A673 (cell line): Measurements from ENCODE around the gene ZMYM1. TPM values are rescaled to one million over a fixed set of nuclear protein-coding genes. Genes with fewer than 3 reads are reported as not detected.
"Not testable (repeated sequence)": the region's sequence is repeated elsewhere in the genome, so short reads cannot be mapped to it uniquely, and the experiment has no call there.

Source experiments
- BruUV-seq: library from RNA; stranded (reverse); fragments of 400-500 nt; replicated peaks from 2 replicates; lab custom pipeline; 2021; lab: Mats Ljungman, UMichigan
- CTCF ChIA-PET: fragments of 300-600 bp; sonication (Branson Sonifier 250); formaldehyde crosslinking; loops from one replicate; lab custom pipeline; 2022; ENCODE audit warnings: antibody characterized with exemption; lab: Charles Lee
- POLR2A ChIA-PET: fragments of 300-600 bp; sonication (Branson Sonifier 250); formaldehyde crosslinking; loops from one replicate; lab custom pipeline; 2022; ENCODE audit warnings: antibody characterized with exemption; ENCODE audit not compliant: low non-redundant PET; lab: Charles Lee
- DNase-seq: peaks from one replicate; pipeline ENCODE4 v3.0.0-alpha.2; 2015; ENCODE audit warnings: low spot score
- H3K27ac ChIP-seq: fragments of 200-600 bp; sonication (generic); 2 replicates; pipeline ENCODE4 v1.5.1; 2016; ENCODE audit warnings: mixed run types, low read depth, mild to moderate bottlenecking, mixed read lengths, antibody characterized with exemption, low read length; ENCODE audit not compliant: poor library complexity, severe bottlenecking
- H3K27me3 ChIP-seq: fragments of 200-600 bp; sonication (generic); replicated peaks from 2 replicates; pipeline ENCODE4 v1.6.1; 2017; ENCODE audit warnings: mixed run types, low read depth, mild to moderate bottlenecking, mixed read lengths, antibody characterized with exemption, low read length; ENCODE audit not compliant: insufficient read depth, poor library complexity
- H3K36me3 ChIP-seq: fragments of 200-600 bp; sonication (generic); 2 replicates; pipeline ENCODE4 v1.6.1; 2016; ENCODE audit warnings: mixed run types, mild to moderate bottlenecking, mixed read lengths, antibody characterized with exemption, low read length; ENCODE audit not compliant: insufficient read depth, poor library complexity, severe bottlenecking
- H3K4me1 ChIP-seq: fragments of 200-600 bp; sonication (generic); 2 replicates; pipeline ENCODE4 v1.6.1; 2017; ENCODE audit warnings: mixed run types, mild to moderate bottlenecking, mixed read lengths, antibody characterized with exemption, low read length; ENCODE audit not compliant: insufficient read depth, poor library complexity, severe bottlenecking
- H3K4me3 ChIP-seq: fragments of 200-600 bp; sonication (generic); 2 replicates; pipeline ENCODE4 v1.5.1; 2016; ENCODE audit warnings: low read depth, mixed run types, mild to moderate bottlenecking, mixed read lengths, low read length; ENCODE audit not compliant: poor library complexity, severe bottlenecking
- H3K9me3 ChIP-seq: fragments of 200-600 bp; sonication (generic); 2 replicates; pipeline ENCODE4 v1.6.1; 2016; ENCODE audit warnings: mixed run types, low read depth, mild to moderate bottlenecking, mixed read lengths, antibody characterized with exemption, low read length; ENCODE audit not compliant: poor library complexity, severe bottlenecking
- EZH2 ChIP-seq: fragments of 200-600 bp; sonication (generic); IDR thresholded peaks from 2 replicates; pipeline ENCODE4 v1.6.1; 2017; ENCODE audit warnings: borderline replicate concordance, low read depth, mild to moderate bottlenecking, mixed read lengths, antibody characterized with exemption, low read length; ENCODE audit not compliant: poor library complexity, severe bottlenecking
- intact Hi-C: fragments of 100-400 bp; cut with micrococcal nuclease; formaldehyde crosslinking; loops from one replicate; pipeline ENCODE4 v1.10.0; 2022; ENCODE audit not compliant: unreplicated experiment
- total RNA-seq: library from RNA; stranded (reverse); gene quantifications from 2 replicates; pipeline ENCODE4 v1.2.3, GENCODE V29; 2021
- TF ChIP-seq, protein P1 (sequence below): fragments of 300-800, 200-600 bp; sonication (generic); conservative IDR thresholded peaks from 2 replicates; pipeline ENCODE4 v1.5.1; 2017; ENCODE audit warnings: low read depth, mild to moderate bottlenecking, antibody characterized with exemption, low read length, moderate library complexity, mixed read lengths

ZMYM1 gene
- total RNA-seq, 1 experiment from 2014 or later = 36.1 TPM

DNA sequence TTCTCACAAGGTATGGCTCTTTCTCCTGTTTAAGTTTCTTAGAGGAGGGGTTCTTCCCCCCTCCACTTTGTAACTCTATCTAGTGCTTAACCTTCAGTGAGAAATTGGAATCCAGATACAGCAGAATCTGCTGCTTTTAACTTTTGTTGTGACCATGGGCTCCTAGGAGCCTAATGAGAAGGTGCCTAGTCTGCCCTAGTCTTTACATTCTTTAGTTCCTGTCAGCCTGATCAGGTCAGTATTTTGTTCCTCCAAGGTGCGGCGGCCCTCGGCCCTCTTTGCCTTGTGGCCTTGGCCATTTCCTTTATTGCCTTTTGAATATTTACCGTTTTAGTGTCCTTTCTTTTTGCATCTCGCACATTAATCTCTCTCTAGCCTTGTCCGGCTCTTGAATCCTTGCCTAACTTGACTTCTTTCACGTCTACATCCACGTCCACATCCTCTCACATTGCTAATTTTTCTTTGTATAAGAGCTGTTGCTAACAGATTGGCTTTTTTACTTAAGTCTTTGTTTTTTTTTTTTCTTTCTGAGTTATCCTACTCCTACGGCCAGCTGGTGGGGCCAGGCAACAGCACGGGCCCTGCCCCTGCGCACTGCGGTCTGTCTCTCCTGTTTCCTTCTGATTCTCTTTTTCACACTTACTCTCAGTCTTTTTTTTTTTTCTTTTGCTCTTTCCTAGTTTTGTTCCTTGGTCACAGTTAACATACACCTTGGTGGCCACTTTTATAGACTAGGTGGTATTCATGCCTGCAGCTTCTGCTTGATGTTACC lies 64.7 kb downstream of the ZMYM1 start:
- ChIA-PET POLR2A (no interaction called here), CTCF (no interaction called here)
- no peak overlapping the region for H3K4me3 ChIP-seq

DNA sequence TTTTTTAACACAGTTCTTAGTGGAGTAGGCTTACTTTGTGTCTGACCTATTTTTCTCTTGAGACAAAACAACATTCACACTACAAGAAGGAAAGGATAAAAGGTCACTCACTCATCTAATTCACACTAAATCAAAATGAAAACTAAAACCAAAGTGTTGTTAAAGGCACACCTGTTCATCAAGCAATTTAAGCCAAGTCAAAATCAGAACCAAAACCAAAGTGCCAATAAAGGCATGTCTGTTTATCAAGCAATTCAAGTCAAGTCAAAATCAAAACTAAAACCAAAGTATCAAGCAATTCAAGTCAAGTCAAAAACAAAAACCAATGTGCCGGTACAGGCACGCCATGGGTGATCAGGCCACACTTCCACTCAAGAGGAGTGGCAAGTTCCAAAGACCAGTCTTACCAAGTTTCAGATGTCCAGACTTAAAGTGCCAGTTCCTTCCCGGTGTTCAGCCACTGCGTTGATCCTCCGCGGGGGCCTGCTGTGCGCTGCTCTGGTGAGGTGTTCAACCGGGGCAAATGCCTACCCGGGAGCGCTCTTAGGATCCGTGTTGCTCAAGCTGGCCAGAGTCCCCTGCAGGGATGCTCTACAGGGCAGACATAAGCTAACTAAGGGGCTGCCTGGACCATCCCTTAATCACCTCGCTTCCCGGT lies 66.8 kb downstream of the ZMYM1 start:
- CTCF ChIA-PET, POLR2A ChIA-PET: not testable (repeated sequence)

More for the DNA sequence above, 64.7 kb downstream of the ZMYM1 start:
- TF ChIP-seq, protein P1, sequence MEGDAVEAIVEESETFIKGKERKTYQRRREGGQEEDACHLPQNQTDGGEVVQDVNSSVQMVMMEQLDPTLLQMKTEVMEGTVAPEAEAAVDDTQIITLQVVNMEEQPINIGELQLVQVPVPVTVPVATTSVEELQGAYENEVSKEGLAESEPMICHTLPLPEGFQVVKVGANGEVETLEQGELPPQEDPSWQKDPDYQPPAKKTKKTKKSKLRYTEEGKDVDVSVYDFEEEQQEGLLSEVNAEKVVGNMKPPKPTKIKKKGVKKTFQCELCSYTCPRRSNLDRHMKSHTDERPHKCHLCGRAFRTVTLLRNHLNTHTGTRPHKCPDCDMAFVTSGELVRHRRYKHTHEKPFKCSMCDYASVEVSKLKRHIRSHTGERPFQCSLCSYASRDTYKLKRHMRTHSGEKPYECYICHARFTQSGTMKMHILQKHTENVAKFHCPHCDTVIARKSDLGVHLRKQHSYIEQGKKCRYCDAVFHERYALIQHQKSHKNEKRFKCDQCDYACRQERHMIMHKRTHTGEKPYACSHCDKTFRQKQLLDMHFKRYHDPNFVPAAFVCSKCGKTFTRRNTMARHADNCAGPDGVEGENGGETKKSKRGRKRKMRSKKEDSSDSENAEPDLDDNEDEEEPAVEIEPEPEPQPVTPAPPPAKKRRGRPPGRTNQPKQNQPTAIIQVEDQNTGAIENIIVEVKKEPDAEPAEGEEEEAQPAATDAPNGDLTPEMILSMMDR = no peak
- TF ChIP-seq EZH2 = no peak
- Histone ChIP-seq H3K36me3 (no peaks in the 10 kb centered on the region), H3K9me3 (no peaks in the 10 kb centered on the region), H3K27ac (no peak overlapping the region), H3K27me3 (no peaks in the 10 kb centered on the region), H3K4me1 (no peaks in the 10 kb centered on the region)
- BruUV-seq = no TSS peak
- intact Hi-C loops = no loop called here
- DNase-seq = no peak

DNA sequence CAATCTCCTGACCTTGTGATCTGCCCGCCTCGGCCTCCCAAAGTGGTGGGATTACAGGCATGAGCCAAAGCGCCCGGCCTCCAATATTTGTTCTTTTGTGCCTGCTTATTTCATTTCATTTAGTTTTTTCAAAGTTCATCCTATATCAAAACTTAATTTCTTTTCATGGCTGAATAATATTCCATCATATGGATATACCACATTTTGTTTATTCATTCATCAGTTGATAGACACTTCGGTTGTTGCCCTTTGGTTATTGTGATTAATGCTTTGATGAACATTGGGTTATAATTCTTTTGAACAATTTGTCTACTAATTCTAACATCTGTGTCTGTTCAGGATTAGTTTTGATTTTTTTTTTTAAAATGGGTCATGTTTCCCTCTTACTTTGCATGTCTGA lies 72.0 kb downstream of the ZMYM1 start:
- H3K27ac ChIP-seq = no peak overlapping the region
- H3K36me3 ChIP-seq = no peaks in the 10 kb centered on the region
- no peak overlapping the region for H3K4me3 ChIP-seq
- ChIA-PET POLR2A (no interaction called here), CTCF (no interaction called here)
- no peaks in the 10 kb centered on the region for H3K4me1 ChIP-seq
- intact Hi-C loops = no loop called here
- no TSS peak for BruUV-seq
- DNase-seq = no peak
- H3K9me3 ChIP-seq = no peaks in the 10 kb centered on the region
- TF ChIP-seq, protein P1 = no peak
- TF ChIP-seq EZH2 = no peak
- H3K27me3 ChIP-seq = no peaks in the 10 kb centered on the region

More for the DNA sequence above, 66.8 kb downstream of the ZMYM1 start:
- intact Hi-C loops, H3K27ac ChIP-seq, H3K27me3 ChIP-seq, H3K4me3 ChIP-seq, H3K9me3 ChIP-seq, H3K36me3 ChIP-seq, H3K4me1 ChIP-seq, BruUV-seq, DNase-seq: not testable (repeated sequence)
